HL-60 (cell line): ENCODE measurements around the gene FARP1.

Source experiments
- TF ChIP-seq, protein P1 (sequence below): IDR thresholded peaks from one replicate; pipeline ENCODE4 v1.5.1; 2011; ENCODE audit warnings: low read length, control low read depth, inconsistent platforms; ENCODE audit not compliant: insufficient read depth
- TF ChIP-seq, protein P2 (sequence below): IDR thresholded peaks from 2 replicates; pipeline ENCODE4 v1.6.1; 2012; ENCODE audit warnings: low read depth; ENCODE audit not compliant: insufficient replicate concordance

DNA sequence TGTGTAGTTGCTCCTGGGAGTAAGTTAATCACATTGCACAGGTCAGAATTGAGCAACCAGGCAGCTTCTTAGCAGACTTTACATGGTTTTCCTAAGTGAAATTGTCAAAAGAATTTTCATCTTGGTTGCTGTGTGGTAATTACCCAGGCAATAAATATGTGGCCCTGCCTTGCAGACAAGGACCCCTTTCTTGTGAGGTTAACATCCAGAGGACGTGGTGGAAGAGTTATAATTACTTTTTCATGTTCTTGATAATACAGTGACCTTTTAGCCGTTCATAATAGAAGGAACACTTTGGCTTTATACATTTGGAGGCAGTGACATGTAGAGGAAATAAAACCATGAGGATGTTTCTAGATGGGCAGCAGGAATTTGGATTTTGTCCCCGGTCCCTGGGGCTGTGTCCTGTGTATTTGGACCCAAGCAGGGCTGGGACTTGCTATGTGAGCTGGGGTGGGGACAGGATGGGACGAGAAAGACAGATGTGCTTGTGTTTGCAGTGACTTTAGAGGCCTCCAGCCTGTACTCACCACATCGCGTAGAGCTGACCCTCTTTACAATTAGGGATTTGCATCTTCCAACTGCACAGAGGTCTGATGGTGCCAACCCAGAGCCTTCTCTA is 277.8 kb downstream of the FARP1 start:
- TF ChIP-seq, protein P1, sequence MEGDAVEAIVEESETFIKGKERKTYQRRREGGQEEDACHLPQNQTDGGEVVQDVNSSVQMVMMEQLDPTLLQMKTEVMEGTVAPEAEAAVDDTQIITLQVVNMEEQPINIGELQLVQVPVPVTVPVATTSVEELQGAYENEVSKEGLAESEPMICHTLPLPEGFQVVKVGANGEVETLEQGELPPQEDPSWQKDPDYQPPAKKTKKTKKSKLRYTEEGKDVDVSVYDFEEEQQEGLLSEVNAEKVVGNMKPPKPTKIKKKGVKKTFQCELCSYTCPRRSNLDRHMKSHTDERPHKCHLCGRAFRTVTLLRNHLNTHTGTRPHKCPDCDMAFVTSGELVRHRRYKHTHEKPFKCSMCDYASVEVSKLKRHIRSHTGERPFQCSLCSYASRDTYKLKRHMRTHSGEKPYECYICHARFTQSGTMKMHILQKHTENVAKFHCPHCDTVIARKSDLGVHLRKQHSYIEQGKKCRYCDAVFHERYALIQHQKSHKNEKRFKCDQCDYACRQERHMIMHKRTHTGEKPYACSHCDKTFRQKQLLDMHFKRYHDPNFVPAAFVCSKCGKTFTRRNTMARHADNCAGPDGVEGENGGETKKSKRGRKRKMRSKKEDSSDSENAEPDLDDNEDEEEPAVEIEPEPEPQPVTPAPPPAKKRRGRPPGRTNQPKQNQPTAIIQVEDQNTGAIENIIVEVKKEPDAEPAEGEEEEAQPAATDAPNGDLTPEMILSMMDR = no peak
- TF ChIP-seq, protein P2, sequence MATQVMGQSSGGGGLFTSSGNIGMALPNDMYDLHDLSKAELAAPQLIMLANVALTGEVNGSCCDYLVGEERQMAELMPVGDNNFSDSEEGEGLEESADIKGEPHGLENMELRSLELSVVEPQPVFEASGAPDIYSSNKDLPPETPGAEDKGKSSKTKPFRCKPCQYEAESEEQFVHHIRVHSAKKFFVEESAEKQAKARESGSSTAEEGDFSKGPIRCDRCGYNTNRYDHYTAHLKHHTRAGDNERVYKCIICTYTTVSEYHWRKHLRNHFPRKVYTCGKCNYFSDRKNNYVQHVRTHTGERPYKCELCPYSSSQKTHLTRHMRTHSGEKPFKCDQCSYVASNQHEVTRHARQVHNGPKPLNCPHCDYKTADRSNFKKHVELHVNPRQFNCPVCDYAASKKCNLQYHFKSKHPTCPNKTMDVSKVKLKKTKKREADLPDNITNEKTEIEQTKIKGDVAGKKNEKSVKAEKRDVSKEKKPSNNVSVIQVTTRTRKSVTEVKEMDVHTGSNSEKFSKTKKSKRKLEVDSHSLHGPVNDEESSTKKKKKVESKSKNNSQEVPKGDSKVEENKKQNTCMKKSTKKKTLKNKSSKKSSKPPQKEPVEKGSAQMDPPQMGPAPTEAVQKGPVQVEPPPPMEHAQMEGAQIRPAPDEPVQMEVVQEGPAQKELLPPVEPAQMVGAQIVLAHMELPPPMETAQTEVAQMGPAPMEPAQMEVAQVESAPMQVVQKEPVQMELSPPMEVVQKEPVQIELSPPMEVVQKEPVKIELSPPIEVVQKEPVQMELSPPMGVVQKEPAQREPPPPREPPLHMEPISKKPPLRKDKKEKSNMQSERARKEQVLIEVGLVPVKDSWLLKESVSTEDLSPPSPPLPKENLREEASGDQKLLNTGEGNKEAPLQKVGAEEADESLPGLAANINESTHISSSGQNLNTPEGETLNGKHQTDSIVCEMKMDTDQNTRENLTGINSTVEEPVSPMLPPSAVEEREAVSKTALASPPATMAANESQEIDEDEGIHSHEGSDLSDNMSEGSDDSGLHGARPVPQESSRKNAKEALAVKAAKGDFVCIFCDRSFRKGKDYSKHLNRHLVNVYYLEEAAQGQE = no peak
